Measurements from ENCODE around the gene BRD4.

BRD4 gene

DNA sequence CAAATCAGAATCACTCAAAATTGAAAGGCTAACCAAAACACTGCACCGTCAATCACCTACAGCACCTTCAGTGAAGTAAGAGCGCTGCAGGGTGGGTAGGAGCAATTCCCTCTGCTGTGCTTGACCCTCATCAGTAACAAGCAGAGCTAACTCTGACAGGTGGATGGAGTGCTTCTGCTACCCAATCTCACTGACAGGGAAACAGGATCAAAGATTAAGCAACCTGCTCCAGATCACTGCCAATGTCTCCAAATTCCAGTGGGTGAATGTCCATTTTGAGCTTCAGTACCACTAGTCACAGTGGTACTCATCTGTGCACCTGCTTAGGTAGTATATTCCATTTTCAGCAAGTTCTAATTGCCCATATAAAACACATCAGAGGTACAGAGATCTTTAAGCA is 25.2 kb downstream of the BRD4 start:
- DNase-seq: no peak

- DNase-seq: no peak
Observed at GRCh38 chr19:15305582-15306334, 26.6 kb downstream of the BRD4 start.

GRCh38 chr19:15304140-15304705 is 28.1 kb downstream of the BRD4 start:
- DNase-seq: no peak

DNA sequence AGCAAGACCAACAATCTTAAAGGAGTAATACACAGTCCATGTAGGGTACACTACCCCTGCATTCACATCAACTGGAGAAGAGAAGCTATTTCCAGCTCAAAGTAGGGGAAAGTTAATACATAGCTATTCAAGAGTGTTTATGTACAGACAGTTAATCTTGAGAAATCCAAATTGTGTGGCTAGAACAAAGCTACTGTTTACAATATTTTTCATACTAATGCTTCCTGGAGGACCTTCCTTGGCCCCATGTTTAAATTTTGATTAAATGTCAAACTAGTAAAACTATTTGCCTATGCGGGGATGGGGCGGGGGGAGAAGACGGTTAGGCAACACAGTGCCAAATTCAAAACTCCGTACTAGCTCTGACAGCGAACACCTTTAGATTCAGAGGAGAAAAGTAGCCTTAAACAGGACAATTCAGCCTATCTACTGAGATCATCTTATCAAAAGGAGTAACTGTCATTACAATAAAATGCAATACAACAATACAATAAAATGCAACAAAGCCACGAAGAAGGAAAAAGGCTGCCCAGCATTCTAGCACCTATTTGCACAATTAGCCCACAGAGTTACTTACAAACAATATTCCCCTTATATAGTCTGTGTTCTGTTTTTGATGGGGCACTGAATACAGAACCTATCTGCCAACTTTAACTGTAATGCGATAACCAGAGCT is 29.1 kb downstream of the BRD4 start:
- DNase-seq: no peak

GRCh38 chr19:15300533-15301197 is 31.7 kb downstream of the BRD4 start:
- no peak for DNase-seq

GRCh38 chr19:15299568-15300409 is 32.5 kb downstream of the BRD4 start:
- no peak for DNase-seq

GRCh38 chr19:15298847-15299567 is 33.3 kb downstream of the BRD4 start:
- no peak for DNase-seq

DNA sequence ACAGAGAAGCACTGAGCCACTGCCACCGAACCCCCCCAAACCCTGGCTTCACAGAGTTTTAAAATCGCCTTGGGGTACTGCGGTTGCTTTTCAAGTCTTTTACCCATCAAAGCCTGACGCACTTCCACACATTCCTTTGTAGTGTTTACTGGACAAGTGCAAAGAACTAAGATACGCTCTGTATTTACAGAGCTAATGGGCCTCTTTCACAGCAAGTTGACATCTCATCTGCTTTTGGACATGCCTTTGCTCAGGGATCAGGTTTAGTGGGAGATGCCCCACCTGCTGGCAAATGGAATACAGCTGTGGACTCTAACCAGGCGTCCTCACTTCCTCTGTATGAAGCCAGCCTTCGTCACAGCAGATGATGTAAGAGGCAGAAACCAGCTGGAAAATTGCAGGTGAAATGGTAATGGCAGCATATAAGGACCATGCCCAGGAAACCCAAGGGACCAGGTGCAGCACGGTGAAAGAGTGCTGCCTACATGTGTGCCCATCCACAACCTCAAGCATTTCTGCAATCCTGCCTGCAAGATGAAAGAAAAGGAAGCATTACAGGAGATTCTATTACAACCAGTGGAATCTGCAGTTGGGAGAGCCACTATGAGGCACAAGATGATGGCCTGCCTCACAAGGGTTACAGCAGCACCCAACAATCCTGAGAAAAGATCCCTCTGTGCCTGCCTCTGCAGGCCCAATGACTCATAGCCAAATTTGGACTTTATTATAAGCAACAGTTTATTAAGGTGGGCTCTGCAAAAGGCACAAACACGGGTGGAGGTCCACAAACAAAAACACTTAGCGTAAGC is 34.7 kb downstream of the BRD4 start:
- no peak for DNase-seq

GRCh38 chr19:15296841-15297415 is 35.4 kb downstream of the BRD4 start:
- no peak for DNase-seq

GRCh38 chr19:15296353-15296752 is 36.0 kb downstream of the BRD4 start:
- DNase-seq: no peak

DNA sequence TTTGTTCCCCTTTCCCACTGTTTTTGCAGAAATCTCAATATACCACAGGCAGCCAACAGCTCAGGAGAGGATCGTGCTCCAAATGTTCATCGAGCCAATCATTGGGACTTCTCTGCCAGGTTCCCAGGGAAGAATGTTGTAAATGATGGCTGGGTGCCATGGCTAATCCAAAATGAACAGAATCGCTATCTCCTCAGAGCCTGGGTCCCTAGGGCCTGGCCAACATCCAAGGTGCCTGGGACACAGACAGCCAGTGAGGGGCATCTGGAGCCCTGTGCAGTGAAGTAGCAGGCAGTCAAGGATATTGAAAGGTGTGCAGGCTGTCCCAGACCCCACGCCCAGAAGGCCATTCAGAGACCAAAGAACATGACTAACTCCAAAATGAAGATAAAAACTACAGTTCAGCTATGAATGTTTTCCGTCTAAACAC is 37.8 kb downstream of the BRD4 start:
- no peak for DNase-seq

GRCh38 chr19:15293781-15294491 is 38.4 kb downstream of the BRD4 start:
- DNase-seq: no peak

- DNase-seq: no peak
Observed at GRCh38 chr19:15292847-15293582, 39.3 kb downstream of the BRD4 start.

- no peak for DNase-seq
Observed at GRCh38 chr19:15292140-15292539, 40.2 kb downstream of the BRD4 start.

DNA sequence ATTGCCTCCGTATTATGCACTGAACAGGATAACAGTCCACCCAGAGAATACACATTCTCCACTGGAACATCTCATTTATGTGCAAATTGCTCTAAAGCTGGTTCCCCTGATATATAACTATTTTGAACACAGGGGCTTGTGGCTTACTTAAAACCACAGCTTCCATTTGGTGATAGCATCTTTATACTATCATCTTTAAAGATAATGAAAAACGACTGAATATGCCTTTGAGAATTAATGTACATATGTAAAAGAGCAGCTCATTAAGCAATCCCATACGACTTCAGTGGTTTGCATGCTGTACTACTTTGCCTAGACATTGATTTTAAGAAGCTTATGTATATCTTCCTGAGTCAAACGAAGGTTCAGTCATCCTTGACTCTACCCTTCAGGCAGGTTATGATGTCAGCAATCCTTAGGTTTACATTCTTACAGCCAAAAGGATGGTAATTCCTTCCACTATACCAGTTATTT is 40.8 kb downstream of the BRD4 start:
- DNase-seq: no peak

GRCh38 chr19:15291089-15291488 is 41.2 kb downstream of the BRD4 start:
- no peak for DNase-seq

DNA sequence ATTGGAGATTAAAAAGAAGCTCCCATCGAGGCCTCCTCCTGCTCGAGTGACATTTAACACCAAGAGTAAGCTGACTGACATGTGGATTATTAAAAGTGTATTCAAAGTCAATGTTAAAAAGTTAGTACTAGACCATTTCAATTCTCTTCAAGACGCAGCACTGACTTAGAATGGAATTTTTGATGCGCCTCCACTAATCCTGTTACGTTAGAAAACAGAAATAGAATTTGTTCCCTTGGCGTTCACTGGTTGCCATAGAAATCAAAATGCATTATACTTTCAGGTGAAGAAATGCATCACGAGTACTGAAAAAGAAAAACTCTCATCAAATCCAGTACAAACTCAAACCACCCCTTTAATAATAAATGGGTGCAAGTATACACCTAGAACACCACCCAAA is 42.2 kb downstream of the BRD4 start:
- DNase-seq: no peak

GRCh38 chr19:15289673-15290072 is 42.7 kb downstream of the BRD4 start:
- no peak for DNase-seq

Measured in effector CD8-positive, alpha-beta T cell (primary cell).